Chondrocyte (in vitro differentiated cells): ENCODE results near the gene HSPG2. TPM values are rescaled to one million over a fixed set of nuclear protein-coding genes. Genes with fewer than 3 reads are reported as not detected.
"Not testable (repeated sequence)": the region's sequence is repeated elsewhere in the genome, so short reads cannot be mapped to it uniquely, and the experiment has no call there.

ENCODE experiments used
- DNase-seq: peaks from one replicate; pipeline ENCODE4 v3.0.0; 2021; ENCODE audit warnings: mixed read lengths, low spot score
- H3K27ac Mint-ChIP-seq: one replicate; pipeline ENCODE4 v1.8.0; 2021; ENCODE audit warnings: mild to moderate bottlenecking, moderate library complexity, mixed read lengths; ENCODE audit not compliant: unreplicated experiment
- H3K27me3 Mint-ChIP-seq: 2 replicates; pipeline ENCODE4 v1.8.0; 2021; ENCODE audit warnings: low read depth, mixed read lengths
- H3K36me3 Mint-ChIP-seq: 2 replicates; pipeline ENCODE4 v1.8.0; 2021; ENCODE audit warnings: low read depth, mixed read lengths
- H3K4me1 Mint-ChIP-seq: 2 replicates; pipeline ENCODE4 v1.8.0; 2021; ENCODE audit warnings: low read depth, mild to moderate bottlenecking, mixed read lengths
- H3K4me3 Mint-ChIP-seq: one replicate; pipeline ENCODE4 v1.8.0; 2021; ENCODE audit warnings: mild to moderate bottlenecking, moderate library complexity, mixed read lengths; ENCODE audit not compliant: unreplicated experiment
- H3K9me3 Mint-ChIP-seq: 2 replicates; pipeline ENCODE4 v1.8.0; 2021; ENCODE audit warnings: low read depth, mixed read lengths
- total RNA-seq: library from RNA; stranded (reverse); gene quantifications from 3 replicates; pipeline ENCODE4 v1.2.1, GENCODE V29; 2021
- TF ChIP-seq, protein P1 (sequence below): fragments of 200-600 bp; sonication (generic); IDR thresholded peaks from 2 replicates; pipeline ENCODE4 v1.5.0; 2021; ENCODE audit warnings: antibody characterized with exemption, mild to moderate bottlenecking, moderate library complexity

Gene HSPG2
- total RNA-seq, 1 donor from 2014 or later: 481 TPM

- H3K27me3 Mint-ChIP-seq: no peaks in the 10 kb centered on the region
- H3K36me3 Mint-ChIP-seq: peaks cover 3% of the 10 kb centered on the region
- H3K27ac Mint-ChIP-seq: peak overlapping the region; percentile 88
- no peaks in the 10 kb centered on the region for H3K9me3 Mint-ChIP-seq
- TF ChIP-seq, protein P1, sequence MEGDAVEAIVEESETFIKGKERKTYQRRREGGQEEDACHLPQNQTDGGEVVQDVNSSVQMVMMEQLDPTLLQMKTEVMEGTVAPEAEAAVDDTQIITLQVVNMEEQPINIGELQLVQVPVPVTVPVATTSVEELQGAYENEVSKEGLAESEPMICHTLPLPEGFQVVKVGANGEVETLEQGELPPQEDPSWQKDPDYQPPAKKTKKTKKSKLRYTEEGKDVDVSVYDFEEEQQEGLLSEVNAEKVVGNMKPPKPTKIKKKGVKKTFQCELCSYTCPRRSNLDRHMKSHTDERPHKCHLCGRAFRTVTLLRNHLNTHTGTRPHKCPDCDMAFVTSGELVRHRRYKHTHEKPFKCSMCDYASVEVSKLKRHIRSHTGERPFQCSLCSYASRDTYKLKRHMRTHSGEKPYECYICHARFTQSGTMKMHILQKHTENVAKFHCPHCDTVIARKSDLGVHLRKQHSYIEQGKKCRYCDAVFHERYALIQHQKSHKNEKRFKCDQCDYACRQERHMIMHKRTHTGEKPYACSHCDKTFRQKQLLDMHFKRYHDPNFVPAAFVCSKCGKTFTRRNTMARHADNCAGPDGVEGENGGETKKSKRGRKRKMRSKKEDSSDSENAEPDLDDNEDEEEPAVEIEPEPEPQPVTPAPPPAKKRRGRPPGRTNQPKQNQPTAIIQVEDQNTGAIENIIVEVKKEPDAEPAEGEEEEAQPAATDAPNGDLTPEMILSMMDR: no peak
- H3K4me1 Mint-ChIP-seq: peaks cover 81% of the 10 kb centered on the region
- H3K4me3 Mint-ChIP-seq: no peak overlapping the region
- DNase-seq: no peak
Observed at GRCh38 chr1:21922090-21923013, 14.8 kb downstream of the HSPG2 start.

DNA sequence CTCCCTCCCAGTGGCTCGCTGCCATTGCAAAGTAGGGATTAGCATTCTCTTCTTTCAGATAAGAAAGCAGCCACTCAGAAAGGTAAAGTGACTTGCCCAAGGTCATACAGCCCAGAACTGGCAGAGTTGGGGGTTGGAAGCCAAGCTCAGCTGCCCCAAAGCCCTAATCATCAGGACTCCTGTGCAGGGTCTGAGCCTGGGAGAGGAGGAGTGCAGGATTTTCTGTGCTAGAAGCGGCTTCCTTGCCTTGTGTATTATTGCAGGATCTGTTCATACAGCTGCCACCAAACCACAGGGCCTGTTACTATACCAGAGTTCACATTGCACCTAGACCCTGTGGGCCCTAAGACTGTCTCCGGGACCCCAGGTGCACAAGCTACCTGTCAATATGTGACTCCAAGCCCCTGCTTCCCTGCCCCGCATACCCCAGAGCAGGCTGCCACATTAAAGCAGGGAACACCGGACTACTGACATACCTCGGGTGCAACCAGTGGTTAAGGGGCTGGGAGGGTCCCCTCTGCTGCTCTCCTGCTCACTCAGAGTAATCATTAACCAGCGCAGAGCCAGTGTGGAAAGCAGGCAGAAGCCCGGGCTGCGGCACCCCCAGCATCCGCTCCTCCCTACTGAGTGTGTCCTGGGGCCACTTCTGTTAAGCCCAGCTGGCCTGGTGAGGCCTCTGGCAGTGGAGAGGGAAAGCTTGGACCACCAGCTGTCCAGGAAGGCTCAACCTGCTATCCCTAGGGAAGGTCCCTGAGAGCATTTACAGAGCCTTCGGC is 15.8 kb downstream of the HSPG2 start:
- Mint-ChIP-seq H3K4me3 (no peak overlapping the region), H3K27me3 (no peaks in the 10 kb centered on the region), H3K9me3 (no peaks in the 10 kb centered on the region), H3K4me1 (peaks cover 71% of the 10 kb centered on the region), H3K27ac (peak overlapping the region; percentile 88), H3K36me3 (peaks cover 3% of the 10 kb centered on the region)
- TF ChIP-seq, protein P1: no peak
- DNase-seq: no peak

- TF ChIP-seq, protein P1: no peak
- peak overlapping the region; percentile 88 for H3K27ac Mint-ChIP-seq
- H3K27me3 Mint-ChIP-seq: no peaks in the 10 kb centered on the region
- no peak for DNase-seq
- no peaks in the 10 kb centered on the region for H3K9me3 Mint-ChIP-seq
- H3K4me3 Mint-ChIP-seq: peak overlapping the region; percentile 38
- H3K36me3 Mint-ChIP-seq: peaks cover 7% of the 10 kb centered on the region
- H3K4me1 Mint-ChIP-seq: peaks cover 71% of the 10 kb centered on the region
Observed at GRCh38 chr1:21919520-21919919, 17.6 kb downstream of the HSPG2 start.

GRCh38 chr1:21917239-21917631 is 19.9 kb downstream of the HSPG2 start:
- not testable (repeated sequence) for H3K4me3 Mint-ChIP-seq, DNase-seq, H3K9me3 Mint-ChIP-seq, H3K36me3 Mint-ChIP-seq, H3K27me3 Mint-ChIP-seq, H3K27ac Mint-ChIP-seq
- H3K4me1 Mint-ChIP-seq: peaks cover 79% of the 10 kb centered on the region

- Mint-ChIP-seq H3K27ac (no peak overlapping the region), H3K36me3 (peaks cover 8% of the 10 kb centered on the region), H3K4me3 (no peak overlapping the region), H3K9me3 (no peaks in the 10 kb centered on the region), H3K4me1 (peaks cover 79% of the 10 kb centered on the region), H3K27me3 (no peaks in the 10 kb centered on the region)
- TF ChIP-seq, protein P1: no peak
- no peak for DNase-seq
Observed at GRCh38 chr1:21916447-21917238, 20.5 kb downstream of the HSPG2 start.
